HG02970 (cell line): ENCODE data around the gene CBX2.

Experiments used
- ATAC-seq: cut with Tn5 transposase; IDR thresholded peaks from one replicate; pipeline ENCODE4 v1.9.1; 2021; ENCODE audit warnings: mild to moderate bottlenecking, moderate library complexity, moderate number of reproducible peaks; ENCODE audit not compliant: unreplicated experiment, low FRiP score

Gene CBX2

DNA sequence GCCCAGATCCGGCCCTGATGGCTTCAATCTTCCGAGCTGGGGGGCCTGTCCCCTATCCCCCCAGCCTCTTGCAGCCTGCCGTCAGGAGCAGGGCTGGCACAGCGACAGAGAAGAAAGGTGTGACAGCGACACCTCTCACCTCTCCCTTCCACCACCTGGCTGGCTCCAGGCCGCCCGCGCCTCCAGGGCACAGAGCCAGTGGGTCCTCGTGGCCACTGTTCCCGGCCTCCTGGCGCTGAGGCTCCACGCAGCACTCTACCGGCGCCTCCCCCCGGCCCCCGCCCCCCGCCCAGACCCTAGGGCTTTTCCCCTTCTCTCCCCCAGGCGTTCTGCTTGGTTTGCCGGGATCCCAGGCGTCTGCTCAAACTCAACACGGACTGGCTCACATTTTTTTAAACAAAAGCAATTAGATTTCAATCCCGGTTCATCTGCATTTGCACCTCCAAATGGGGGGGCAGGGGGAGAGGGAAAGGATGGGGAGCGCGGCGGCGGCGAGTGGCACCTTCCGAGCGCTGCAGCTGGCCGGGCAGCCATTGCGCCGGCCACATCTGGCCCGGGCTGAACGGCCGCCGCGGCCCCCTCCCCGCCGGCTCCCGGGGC lies 31.7 kb downstream of the CBX2 start:
- no peak for ATAC-seq

DNA sequence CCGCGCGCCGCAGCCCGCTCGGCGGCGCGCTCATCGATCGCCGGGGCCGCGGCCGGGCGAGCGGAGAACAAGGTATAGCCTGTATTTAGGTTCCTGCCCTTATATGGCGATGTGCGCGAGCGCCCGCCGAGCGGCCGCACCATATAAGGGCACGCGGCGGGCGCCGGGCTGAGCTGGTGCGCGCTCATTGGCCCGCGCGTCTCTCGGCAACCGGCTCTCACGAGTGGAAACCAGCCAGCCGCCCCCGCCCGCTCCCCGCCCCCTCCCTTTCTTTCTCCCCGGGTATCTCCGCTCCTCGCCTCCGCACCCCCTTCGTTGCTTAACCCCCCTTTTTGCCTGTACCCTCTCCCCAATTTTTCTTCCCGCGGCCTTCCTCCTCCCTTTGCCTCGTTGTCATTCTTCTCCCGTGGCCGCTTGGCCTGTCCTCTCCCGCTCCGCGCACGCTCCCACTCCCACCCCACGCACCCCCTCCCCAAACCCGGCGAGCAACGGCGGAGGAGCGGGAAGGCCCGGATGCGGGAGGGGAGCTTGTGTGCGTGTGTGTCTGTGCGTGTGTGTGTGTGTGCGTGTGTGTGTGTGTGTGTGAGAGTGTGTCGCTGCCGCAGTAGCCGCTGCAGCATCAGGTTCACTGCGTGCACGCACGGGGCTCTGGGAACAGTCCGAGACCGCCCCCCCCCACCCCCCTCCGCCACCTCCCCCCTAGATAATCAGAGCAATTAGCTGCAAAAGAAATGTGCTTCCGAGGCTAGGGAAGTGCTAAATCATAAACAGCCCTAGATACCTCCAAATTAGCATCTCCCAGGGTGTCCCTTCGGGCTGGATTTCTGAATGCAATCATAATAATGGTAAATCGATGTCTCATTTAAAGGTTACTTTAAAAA lies 32.4 kb downstream of the CBX2 start:
- ATAC-seq, result peak; percentile 66

DNA sequence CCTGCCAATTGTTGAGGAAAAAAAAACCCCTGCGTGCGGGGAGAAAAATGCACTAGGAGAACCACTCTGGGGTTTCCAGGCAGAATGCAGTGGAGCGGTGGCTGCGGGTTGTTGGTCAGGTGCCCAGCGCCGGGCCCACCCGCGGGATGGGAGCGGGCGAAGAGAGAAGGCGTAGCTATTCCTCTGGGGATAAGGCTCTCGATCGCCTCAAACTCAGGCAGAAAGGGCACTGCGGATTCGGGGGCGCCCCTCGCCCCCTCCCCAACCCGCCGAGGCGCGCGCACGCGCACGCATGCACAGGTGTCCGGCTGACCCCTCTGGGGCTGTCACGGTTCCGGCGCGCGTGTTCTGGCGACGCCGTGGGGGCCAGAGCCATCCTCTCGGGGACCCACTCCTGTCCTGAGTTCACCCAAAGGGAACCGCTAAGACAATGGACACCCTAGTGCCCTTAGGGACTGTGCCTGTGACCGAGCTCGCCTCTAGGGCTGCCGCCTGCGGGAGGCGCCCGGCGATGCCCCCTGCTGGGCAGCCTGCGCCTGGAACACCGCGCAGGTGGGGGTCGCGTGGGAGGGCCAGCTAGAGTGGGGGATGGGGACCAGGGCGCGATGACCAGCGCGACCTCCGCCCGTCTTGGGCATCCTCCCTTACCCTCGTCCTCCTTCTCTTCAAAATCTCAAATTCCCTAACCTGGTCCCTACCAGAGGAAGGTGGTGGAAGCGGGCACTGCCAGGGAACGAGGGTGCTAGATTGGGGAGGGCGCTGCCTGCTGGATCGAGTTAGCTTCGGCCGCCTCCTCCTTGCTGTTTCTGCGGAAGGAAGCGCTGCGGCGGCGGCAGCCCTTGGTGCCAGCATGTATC lies 33.3 kb downstream of the CBX2 start:
- ATAC-seq, result no peak

DNA sequence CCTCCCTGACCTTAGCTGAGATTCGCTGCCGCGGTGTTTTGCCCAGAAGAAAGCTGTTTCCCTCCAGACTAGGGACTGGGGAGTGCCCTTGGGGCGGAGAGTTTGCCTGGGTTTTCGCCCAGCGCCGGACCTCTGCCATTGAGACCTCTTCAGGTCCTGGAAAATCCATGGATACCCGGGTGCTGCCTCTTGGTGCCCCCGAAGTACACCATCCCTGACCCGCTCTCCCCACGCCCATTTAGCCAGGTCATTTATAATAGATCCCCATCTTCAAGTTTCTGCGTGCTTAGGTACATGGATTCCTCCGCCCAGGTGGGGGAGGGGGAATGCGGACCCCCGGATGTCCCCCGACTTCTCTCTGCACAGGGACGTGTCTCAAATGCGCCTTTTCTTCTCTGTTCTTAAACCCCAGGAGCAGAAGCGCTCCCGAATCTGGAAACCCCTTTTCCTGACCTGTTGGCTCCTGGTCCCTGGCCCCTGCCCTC lies 34.0 kb downstream of the CBX2 start:
- ATAC-seq, result no peak

DNA sequence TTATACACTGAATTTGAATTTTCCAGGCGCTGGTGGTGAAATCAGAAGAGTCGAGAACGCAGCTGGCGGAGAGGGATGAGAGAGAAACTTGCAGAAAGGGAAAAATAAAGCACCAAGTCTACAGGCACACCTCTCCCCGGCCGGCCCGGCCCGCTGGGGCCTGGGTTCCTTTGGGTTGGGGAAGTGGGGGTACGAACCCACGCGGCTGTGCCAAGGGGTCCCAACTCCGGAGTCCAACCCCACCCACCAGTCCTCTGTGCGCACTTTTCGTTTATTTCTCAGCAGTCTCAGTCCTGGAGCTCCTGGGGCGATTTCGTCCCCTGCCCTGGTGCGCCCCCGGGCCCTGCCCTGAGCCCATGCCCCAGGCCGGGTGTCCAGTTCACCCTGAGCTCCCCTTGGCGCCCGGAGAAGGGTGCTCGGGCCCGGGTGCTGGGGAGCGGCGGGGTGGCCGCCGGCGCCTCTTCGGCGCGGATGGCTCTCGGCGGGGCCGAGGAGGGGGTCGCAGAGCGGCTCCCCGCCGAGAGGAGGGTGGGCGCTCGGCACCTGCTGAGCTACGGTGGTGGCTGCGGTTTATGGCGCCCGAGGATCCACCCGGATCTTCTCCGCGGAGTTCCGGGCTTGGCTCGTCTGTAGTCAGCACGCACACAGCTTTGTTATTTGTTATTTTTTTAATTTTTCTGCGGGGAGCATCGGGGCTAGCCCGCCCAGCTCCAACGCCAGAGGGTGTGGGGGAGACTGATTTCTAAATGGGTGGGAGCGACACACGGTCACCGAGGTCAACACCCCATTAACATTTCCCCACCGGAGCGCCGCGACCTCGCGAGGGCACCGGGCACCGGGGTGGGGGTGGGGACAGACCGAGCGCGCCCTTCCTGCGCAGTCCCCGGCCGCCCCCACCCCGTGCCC lies 34.7 kb downstream of the CBX2 start:
- ATAC-seq, result no peak

DNA sequence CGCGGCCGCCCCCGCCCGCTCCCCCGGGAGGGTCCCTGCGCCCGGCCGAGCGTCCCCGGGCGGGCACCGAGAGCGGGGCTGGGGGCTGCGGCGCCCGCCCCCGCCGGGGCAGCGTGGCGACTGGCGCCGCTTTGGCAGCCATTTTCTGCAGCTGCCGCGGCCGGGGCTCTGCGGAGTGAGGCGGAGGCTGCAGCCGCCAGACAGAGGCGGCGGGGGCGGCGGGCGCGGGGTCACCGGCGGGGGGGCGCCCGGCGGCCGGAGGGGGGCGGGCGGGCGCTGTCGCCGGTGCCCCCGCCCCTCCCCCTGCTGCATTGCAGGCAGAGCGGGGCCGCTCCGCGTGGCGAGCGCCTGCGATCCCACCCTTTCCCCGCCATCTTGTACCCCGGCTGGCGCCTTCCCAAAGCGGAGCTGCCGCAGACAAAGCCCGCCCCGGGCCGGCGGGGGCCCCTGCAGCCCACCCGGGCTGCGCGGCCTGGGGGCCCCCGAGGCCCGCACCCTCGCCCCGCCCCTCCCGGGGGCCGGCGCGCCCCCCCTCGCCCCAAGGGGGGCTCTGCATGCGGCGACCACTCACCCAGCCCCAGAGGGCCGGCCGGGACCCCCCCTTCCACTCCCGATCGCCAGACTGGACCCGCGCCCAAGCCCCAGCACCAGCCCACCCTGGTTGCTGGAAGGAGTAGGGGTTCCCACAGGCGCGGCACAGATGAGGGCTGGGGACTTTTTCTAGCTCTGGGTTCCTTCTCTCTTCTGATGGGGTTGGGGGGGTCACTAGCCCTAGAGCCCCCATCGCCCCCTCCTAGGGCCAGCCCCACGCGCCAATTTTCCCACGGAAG lies 35.6 kb downstream of the CBX2 start:
- ATAC-seq, result no peak

DNA sequence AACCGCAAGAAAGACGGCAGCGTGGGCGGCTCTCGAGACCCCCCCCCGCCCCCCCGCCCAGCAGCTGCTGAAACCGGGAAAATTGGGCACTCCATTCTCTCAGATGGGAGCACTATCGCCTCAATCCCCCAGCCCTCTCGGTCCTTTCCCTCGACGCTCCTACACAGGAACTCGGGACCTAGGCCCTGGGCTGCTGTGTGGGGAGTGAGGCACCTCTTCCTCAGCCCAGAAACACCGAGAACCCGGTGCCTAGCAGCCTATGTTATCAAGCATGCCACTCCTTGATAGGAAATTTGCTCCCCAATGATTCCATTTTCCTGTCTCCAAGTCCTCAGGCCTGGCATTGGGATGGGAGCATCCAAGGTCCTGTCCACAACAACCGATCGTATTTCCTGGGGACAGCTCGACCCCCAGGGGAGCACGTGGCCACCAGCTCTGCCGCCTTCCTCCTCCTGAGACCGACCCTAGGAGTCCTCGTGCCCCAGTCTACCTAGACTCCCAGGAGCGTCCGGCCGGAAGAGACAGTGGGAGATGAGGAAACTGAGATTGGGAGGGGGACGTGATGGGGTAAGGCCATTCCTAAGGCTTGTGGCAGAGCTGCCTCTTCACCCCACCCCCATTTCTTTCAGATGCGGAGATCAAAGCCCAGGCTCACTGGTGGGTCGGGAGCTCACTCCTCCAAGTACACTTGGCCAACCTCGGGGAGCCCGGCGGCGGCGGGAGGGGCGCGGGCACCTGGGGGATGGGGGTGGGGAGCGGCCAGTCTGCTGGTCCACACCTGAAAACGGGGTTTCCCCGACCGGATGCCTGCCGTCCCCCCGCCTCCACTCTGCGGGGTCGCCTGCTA lies 36.4 kb downstream of the CBX2 start:
- ATAC-seq, result no peak

DNA sequence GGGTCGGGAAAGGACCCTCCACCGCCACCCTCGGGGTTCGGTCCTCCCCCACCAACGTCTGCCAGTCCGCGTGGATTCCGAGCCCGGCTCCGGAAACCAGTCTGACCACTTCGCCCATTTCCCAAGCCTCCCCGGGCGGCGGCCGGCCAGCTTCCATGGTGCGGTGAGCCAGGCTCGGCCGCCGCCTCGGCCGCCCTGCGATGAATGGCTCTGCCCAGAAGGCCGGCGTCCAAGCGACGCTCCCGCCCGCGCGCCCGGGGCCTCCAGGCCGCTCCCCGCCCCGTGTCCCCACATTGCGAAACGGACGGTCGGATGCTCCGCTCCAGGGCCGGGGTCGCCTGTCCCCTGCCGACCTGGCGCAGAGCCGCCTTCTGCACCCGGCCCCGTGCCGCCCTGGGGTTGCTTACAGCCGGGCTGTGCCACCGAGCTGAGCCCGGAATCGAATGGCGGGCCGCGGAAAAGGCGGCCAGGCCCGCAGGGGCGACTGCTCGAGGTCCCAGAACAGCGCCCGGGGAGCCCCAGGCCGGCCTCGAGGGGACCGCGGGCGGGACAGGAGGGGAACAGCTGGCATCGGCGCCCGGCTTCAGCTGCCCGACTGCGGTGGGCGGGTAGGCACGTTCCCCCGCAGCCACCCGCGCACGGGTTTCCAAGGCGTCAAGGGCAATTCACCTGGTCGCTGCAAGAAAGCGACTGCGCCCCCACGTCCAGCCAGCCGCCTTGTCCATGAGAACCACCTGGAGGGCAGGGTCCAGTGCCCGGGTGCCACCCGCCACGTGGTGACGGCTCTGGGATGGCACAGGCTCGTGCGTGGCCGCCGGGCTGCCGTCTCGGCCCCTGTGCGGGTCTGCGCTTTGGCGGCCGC lies 37.3 kb downstream of the CBX2 start:
- no peak for ATAC-seq

DNA sequence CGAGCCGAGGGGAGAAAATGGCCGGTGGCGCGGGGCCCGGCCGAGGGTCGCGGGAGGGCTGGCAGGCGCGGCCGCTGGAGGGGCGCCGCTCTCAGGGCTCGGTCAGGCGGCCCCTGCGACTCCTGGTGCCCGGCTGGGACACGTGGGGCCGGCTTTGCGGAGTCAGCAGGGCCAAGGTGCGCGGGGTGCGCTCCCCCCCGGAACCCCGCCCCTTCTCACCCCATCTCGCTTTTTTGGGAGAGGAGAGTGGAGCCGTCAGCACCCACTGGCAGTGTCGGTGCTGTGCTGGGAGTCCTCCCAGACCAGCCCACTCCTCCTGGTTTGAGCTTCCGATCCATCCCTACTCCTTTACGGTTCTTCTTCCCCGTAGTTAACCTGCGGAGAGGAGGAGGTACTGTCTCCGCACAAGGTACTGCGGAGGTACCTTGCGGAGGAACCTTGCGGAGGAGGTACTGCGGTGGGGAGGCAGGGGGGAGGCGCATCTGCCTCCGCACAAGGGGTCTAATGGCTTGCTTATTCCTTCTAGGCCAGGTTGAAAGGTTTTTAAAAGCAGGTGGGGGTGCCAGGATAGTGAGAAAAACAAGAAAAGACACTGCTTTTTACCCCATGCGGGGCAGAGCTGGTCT lies 38.0 kb downstream of the CBX2 start:
- no peak for ATAC-seq

DNA sequence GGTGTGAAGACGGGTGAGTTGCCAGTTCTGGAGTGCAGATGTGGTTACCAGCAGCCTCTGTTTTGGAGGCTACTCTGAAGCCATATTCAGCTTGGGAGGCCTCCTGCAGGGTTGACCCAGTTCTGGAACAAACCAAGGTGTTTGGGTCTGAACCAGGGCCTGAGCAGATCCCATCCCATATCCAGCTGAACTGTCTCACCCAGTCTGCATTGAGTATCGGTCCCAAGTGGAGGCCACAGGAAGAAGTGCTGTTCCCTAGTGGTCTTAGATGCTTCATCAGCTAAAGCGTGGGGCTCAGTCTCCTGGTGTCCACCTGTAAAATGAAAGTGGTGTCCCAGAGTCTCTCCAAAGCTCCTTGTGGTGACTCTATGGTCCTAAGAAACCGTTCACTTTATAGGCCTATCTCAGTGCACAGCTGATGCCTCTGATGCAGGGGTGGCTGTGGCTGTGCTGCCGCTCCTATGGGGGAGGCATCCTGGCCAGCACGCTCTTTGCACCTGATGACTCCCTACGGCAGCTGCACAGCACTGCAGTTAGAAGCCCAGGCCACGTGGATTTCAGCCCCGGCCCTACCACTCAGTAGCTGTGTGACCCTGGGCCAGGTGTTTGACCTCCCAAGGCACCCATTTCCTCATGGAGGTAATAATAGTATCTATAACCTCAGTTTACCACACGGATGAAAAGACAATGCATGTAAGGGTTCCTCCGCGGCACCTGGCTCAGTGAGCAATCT lies 40.2 kb downstream of the CBX2 start:
- ATAC-seq, result no peak

DNA sequence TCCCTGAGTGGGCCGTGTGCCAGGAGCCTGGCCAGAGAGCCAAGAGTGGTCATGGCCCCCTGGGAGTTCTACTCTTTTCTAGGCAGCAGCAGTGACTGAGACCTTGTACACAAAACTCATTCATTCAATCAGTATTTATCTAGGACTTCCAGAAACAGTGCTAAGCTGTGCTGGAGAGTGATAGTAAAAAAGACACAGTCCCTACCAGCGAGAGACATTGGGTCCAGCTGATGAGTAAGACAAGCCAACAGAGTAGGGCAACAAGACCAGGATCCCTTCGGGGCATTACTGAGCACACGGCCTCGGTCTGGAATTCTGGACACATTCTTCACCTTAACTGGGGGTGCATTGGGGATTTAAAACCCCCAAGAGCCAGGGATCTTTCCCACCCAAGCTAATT lies 41.1 kb downstream of the CBX2 start:
- no peak for ATAC-seq

DNA sequence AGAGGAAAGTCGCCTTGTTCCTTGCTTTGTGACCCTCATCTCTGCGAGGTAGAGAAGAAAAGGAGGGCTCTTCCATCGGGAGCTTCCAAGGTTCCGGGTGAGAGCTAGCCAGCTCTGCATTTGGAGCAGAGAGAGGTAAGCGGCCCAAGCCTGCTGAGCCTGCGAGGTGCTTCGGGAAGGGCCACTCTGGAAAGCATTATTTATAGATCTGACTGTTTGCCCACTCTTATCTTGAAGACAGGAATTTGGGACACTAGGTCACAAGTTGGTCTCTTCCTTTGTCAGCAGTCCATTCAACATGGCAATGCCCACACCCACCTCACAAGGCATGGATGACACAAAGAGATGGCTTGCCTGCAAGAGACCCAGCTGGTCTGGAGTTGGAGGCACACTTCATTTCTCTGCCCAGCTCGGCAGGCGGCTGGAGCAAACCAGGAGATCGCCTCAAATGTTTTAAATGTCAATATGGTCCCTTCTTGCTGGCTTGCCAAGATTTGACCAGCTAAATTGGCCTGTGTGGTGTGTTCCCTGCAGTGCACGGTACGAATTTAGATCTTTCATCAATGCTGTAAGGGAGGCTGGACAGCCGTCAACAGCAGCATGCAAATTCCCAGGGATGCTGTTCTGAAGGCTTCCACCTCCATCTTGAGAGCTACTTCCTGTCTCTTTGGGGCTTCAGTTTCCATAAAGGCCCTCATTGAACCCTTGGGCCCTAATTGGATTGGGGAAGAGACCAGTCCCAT lies 41.8 kb downstream of the CBX2 start:
- no peak for ATAC-seq

DNA sequence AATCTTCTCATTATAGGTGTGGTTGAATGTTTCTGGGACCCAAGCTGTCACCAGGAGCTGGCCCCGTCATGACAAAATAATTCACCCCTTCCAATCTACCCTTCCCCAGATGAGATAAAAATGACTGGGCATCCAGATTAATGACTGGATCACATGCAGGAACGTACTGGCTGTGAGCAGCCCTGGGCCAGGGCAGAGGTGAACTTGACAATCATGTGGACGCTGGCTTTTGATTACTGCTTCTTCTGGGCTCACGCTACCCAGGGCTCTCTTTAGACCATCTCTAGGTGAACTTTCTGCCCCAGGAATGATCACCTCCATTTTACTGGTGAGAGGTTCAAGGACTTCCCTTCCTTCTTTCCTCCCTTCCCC lies 43.0 kb downstream of the CBX2 start:
- no peak for ATAC-seq

DNA sequence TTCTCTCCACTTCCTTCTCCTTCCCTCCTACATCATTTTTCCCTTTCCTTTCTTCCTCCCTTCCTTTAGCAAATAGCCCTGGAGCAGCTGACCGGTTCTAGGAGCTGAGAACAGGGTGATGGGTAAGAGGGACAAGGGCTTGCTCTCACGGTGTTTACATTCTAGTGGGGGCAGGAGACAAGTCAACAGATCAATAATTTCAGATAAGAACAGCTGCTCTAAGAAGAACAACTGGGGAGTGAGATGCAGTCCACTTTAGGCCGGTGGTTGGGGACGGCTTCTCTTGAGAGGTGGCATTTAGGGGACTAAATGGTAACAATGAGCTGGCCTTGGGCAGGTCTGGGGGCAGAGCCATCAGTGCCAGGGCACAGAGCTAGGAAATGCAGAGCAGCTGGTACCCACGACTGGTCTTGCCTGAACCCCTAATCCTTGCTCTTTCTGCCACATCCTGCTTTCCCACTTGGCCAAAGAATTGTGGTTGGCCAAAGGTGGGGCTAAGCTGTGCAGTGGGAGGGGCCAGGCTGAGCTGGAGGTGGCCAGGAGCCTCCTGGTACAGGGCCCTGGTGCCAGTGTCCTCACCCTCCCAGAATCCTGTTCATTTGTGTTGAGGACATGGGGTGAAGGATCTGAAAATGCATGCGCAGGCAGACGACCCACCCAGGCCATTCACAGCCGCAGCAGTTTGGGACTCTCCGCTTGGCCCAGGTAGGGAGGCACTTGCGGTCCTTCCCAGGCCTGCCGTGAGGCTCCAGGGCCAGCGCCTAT lies 43.6 kb downstream of the CBX2 start:
- no peak for ATAC-seq

DNA sequence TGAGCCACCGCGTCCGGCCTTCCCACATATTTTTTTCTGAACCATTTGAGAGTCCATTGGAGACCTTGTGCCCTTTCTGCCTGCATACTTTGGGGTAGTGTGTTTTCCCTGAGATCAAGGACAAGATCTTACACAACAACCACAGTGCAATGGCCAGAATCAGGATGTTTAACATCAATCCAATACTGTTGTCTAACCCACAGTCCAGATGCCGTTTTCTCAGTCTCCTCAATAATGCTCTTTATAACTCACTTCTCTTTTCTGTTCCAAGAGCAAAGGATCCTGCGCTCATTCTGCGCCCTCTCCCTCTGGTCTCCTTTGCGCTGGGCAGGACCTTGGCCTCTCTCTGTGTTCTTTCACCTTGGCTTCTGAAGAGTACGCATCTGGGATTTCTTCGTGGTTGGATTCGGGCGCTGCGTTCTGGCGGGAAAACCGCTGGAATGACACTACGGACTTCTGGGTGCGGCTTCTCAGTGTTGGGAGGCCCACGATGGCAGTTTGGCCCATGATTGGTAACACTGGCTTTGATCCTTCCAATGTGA lies 44.7 kb downstream of the CBX2 start:
- ATAC-seq, result no peak
